Stimulated activated CD8-positive, alpha-beta memory T cell treated with anti-CD3 and anti-CD28 coated beads, Interleukin-4, amount 100 ng/mL, for 48 hours (primary cell): ENCODE data around the gene USHBP1.
A peak's percentile ranks its signal among the peaks of the same experiment; 100 is the strongest.

ENCODE experiments used
- DNase-seq: peaks from one replicate; pipeline ENCODE4 v3.0.0-alpha.2; 2020

Gene USHBP1, protein sequence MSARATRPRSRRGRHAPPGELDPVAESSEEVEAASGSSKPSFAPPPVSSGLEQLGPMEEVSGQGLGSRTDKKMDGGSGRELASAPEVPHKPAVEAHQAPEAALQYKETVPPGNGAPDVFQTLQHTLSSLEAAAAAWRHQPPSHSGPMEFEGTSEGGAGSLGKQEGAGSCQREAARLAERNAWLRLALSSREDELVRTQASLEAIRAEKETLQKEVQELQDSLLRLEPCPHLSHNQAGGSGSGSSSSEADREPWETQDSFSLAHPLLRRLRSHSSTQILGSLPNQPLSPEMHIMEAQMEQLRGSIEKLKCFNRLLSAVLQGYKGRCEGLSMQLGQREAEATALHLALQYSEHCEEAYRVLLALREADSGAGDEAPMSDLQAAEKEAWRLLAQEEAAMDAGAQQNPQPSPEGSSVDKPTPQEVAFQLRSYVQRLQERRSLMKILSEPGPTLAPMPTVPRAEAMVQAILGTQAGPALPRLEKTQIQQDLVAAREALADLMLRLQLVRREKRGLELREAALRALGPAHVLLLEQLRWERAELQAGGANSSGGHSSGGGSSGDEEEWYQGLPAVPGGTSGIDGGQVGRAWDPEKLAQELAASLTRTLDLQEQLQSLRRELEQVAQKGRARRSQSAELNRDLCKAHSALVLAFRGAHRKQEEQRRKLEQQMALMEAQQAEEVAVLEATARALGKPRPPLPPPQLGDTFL

GRCh38 chr19:17264641-17264979 is at the start of gene USHBP1:
TSS of gene USHBP1 (minus strand) at chr19:17264745. CDS start at chr19:17264299, 446 bp downstream.
- no peak for DNase-seq

GRCh38 chr19:17314007-17314593 is 49.6 kb upstream of the USHBP1 start:
- no peak for DNase-seq

GRCh38 chr19:17312189-17313113 is 47.9 kb upstream of the USHBP1 start:
- no peak for DNase-seq

DNA sequence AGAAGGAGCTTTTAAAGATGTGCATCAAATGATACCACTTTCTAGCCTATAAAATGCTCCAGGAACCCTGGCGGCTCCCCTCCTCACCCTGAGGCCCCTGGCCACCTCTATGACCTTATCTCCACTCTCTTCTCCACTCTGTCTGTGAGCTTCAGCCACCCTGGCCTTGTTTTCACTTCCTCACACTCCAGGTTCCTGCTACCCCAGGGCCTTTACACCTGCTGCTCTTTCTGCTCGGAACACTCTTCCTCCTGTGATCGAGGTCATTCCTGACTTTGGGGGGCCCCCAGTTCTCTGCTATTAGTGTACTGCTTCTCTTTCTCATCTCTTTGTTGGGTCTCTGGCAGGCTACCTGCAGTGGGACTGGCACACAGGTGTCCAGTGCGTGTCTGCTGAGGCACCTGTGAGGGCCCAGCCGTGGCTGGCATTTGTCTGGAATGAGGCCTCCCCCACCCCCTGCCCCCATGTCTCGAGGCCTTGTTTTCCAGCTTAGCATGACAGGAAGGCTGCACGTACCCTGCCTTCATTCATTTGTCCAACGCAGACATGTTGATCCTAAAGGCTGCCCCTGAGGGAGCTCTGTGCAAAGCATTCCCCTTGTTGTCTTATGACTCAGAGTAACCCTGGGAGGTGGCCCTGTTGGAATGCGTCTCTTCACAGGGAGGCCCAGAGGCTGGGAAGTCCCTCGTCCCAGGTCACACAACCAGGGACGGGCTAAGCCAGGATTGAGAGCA is 47.1 kb upstream of the USHBP1 start:
- DNase-seq, result no peak

- DNase-seq, result peak; percentile 41
Observed at GRCh38 chr19:17309965-17310461, 45.5 kb upstream of the USHBP1 start.

- DNase-seq, result peak; percentile 99
Observed at GRCh38 chr19:17309198-17309964, 44.8 kb upstream of the USHBP1 start, which contains the start of gene DDA1. TSS of gene DDA1 (plus strand) at chr19:17309563. CDS start at chr19:17309655, 92 bp downstream.

DNA sequence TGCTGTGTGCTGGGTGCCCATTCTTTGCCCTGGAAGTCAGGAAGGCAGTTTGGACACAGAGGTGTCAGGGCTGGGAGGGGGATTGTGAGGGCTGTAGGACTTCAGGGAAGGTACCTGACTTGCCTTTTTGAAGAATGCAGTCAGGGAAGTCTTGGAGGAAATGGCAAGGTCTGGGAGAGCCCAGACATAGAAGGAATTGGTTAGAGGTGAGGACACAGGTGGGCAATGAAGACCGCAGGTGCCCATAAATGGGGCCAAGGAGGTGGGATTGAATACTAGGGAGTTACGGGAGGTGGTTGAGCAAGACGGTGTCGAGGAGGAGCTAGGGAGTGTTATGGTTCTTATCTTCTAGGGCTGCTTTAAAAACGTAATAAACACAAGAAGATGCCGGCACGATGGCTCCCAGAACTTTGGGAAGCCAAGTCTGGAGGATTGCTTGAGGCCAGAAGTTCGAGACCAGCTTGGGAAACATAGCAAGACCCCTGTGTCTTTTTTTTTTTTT is 43.4 kb upstream of the USHBP1 start:
- no peak for DNase-seq

- DNase-seq, result no peak
Observed at GRCh38 chr19:17306285-17306714, 41.8 kb upstream of the USHBP1 start.

GRCh38 chr19:17305517-17306284 is 41.2 kb upstream of the USHBP1 start, which contains the start of gene MRPL34:
TSS of gene MRPL34 (plus strand) at chr19:17305872. CDS start at chr19:17305893, 21 bp downstream.
- peak; percentile 96 for DNase-seq

DNA sequence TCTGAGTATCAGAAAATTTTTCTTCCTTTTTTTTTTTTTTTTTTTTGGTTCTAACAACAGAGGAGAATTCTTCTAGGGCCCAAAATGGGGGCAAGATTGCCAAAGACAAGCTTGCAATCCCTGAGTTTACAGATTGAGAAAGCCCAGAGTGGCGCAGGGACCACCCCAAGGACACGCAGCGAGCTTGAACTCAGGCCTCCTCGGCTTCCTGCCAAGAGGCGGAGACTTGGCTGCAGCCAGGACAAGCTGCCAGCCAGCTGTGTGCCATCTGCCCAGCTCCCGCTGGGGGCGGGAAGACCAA is 40.6 kb upstream of the USHBP1 start:
- DNase-seq, result no peak

DNA sequence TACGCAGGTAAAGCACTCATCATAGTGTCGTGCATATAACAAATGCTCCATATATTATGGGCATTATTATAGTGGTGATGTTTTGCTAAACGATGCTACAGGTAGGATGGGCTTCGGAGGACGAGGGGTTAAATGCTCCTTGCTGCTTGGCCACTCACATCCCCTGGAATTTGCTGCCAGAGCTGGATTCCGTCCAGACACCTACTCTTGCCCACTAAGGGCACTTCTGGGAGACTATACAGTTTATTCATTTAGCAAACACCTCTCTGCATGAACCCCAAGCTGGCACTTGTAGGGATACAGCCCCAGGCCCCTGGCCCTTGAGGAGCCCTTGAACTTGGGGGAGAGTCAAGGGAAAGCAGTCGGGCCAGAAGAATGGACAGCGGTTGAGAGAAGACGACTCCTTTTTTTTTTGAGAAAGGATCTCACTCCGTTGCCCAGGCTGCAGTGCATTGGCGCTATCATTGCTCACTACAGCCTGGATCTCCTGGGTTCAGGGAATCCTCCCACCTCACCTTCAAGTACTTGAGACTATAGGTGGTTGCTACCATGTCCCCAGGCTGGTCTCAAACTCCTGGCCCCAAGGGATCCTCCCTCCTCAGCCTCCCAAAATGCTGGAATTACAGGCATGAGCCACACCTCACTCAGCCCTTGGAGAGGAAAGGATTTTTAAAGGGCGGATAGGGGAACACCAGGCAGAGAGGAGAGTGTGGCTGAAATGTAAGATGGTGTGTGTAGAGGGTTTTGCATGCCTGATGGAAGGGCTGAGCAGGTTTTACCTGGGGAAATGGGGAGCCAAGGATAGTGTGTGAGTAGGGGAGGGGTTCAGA is 40.1 kb upstream of the USHBP1 start:
- DNase-seq, result no peak

GRCh38 chr19:17303940-17304267 is 39.4 kb upstream of the USHBP1 start:
- DNase-seq, result no peak

DNA sequence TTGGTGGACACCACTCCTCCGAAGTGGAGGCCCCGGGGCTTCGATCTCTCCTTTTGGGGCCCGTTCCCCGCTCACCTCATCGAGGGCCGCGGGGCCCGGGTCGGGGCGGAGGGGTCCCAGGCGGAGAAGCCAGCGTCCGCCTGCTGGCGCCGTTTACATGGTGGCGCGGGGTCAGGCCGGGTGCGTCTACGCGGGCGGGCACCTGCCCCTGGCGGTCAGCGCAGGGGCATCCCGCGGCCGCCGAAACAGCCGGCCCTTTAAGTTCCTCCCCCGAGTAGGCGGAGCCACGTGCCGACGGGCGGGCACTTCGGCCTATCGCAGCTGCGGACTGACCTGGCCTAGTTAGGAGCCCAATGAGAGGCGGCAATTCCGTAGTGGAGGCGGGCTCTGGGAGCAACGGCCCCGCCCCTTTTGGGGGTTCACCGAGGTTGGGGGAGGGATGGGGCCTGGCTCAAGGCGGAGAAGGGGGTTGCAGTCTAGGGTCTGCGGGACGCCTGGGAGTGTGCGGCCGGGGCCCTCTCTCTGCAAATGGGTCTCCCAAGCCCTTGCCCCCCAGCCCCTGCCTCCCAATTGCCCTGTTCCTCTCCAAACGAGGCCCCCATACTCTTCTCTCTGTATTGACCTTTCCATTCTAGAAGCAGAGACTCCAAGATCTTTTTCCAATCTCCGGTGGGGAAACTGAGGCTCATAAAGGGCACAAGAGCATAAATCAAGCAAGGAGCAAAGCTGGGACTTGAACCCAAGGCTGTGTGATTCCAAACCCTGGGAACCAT is 38.8 kb upstream of the USHBP1 start, which contains the start of gene ABHD8:
Gene ABHD8, minus strand, starts transcription at position 259 of the 773 bp plus-strand sequence. CDS start 1,809 bp downstream, outside the sequence.
- DNase-seq, result peak; percentile 97

DNA sequence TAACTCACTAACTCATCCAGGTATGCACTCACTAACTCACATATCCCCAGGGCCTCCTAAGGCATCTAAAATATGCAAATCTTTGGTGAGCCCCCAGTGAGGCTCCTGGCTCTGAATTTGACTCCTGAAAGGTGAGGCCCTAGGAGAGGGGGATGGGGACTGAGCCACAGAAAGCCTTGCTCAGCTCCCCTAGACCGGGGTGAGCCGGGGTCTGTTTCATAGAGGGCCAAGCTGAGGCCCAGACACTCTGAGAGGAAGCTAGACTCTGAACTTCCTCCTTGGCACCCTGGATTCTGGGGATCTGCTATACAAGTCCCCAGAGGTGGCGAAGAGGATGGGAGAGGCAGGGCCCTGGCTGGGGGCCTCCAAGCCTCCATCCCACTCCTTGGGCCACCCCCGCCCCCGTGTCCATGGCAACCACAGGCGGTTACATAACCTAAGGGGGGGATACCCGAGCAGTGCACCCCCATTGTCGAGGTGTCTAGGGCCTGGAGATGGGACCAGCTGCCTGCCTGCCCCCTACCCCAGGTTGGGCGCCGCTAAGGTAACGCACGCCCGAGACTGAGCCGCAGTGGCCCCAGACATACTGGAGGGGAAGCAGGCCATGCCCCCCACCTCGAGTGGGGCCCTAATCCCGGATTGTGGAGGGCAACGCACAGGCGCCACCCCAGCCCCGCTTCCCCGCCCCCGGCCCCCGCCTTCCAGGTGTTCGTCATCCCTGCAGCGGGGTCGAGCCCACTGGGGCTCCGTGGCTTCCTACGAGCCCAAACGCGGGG is 38.0 kb upstream of the USHBP1 start:
- DNase-seq, result no peak

- no peak for DNase-seq
Observed at GRCh38 chr19:17300992-17301619, 36.6 kb upstream of the USHBP1 start.

DNA sequence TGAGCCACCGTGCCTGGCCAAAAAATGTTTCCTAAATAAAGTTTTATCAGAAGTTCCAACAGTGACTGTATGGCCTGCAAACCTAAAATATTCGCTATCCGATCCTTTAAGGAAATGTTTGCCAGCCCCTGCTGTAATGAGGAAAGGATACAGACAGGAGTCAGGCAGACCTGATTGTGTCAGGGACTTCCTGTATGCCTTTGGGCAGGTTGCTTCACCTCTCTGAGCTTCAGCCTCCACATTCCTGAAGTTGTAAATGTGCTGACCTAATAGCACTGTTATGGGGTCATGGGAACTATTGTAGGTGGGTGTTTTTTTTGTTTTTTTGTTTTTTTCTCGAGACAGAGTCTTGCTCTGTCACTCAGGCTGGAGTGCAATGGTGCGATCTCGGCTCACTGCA is 32.4 kb upstream of the USHBP1 start:
- DNase-seq, result no peak

- no peak for DNase-seq
Observed at GRCh38 chr19:17296273-17296672, 31.7 kb upstream of the USHBP1 start.
